Articular chondrocyte of knee joint (primary cell): ENCODE results near the gene TRAPPC4. TPM values are rescaled to one million over a fixed set of nuclear protein-coding genes. Genes with fewer than 3 reads are reported as not detected.

Source experiments
- small RNA-seq: library from RNA; depleted of rRNA; stranded (forward); fragments of <200 nt; gene quantifications from one replicate; pipeline ENCODE3, GENCODE V24; 2012
- total RNA-seq: library from RNA; depleted of rRNA; stranded (reverse); fragments of >200 nt; gene quantifications from 2 replicates; pipeline ENCODE4 v1.2.3, GENCODE V29; 2012

TRAPPC4 gene, protein sequence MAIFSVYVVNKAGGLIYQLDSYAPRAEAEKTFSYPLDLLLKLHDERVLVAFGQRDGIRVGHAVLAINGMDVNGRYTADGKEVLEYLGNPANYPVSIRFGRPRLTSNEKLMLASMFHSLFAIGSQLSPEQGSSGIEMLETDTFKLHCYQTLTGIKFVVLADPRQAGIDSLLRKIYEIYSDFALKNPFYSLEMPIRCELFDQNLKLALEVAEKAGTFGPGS
- total RNA-seq, result 33.6 and 56.3 TPM in 2 replicates

DNA sequence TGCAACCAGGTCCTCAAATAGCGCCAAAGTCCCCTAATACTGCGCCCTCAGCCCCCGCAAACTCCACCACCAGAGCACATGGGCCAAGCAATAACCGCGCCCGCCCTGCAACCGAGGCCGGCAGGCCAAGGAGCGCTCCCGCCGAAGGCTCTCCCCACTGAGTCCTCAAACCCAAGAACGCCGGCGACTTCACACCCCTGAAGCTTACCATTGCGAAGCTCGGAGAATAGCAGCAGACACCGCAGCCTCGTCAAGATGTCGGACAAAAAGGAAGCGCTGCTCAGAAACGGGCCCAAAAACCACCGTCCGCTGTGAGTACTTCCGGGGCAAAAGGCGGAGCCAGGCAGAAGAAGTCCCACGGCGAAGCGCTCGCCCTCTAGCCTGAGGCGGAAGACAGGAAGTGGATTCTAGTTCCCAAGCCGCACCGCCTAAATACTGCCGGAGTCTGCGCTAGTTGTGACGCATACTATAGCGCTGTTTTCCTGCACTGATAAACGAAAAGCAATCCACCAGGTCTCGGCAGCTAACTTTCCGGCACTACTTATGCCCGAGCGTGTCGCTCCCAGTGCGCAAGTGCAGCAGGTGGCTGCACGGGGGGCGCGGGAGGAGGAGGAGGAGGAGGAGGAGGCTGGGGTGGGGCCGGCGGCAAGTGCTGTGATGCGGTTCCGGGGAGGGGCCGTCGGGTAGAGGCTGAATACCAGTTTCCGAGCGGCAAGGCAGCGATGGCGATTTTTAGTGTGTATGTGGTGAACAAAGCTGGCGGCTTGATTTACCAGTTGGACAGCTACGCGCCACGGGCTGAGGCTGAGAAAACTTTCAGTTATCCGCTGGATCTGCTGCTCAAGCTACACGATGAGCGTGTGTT, at the start of gene TRAPPC4, which contains the start of gene RPS25:
Gene TRAPPC4 (plus strand): TSS at position 693 of the 865 bp plus-strand sequence. CDS start 30 bp downstream, at position 723.
Gene RPS25 (minus strand): TSS at position 270 of the 865 bp plus-strand sequence. CDS start 59 bp downstream, at position 211.

DNA sequence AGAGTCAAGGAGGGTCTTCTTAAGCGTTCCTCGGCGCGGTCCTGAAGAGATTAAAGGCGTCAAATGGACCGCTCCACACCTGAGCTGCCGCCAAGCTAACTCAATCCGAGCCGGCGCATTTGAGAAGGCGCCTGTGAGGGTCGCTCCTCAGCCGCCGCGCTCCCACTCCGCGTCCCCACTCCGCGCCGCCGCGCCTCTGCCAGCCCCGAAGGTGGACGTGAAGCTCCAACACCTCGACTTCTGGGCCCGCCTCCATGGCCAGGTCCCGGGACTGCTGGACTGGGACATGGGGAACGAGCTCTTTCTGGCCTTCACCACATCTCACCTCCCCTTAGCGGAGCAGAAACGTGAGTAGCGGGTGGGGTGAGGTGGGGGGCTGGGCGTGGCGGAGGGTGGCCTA, 46.9 kb upstream of the TRAPPC4 start, which contains the start of gene FOXR1:
Gene FOXR1 (plus strand): TSS at position 116 of the 400 bp plus-strand sequence. CDS start 171 bp downstream, at position 287.

DNA sequence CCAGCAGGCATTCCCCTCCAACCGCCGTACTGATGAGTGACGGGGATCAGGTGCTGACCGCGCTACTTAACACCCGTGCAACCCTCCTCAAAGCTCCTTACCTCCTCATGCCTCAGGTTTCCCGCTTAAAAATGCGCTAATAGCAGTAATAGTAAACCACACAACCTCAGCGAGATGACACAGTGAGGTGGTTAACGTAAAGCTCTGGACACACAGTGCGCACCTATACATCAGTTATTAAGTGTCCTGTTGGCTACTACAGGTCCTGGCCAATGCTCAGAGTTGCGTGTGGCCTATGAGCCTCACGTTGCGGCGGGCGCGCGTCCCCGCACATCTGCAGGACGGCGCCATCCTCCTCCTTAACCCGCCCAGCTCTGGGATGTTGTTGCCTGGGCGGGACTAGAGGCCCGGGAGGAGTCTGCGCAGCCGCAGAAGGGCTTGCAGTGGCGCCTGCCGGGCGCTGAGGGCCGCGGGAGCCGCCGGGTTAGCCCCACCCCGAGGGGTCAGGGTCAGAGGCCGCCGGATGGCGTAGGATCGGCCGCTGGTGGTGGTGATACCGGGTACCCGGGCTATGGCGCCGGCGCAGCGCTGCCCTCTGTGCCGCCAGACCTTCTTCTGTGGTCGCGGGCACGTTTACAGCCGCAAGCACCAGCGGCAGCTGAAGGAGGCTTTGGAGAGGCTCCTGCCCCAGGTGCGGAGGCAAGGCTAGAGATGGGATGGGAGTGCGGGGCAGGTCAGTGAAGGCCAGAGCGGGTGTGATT, 20.8 kb upstream of the TRAPPC4 start, which contains the start of gene CENATAC:
Gene CENATAC (plus strand): TSS at position 512 of the 761 bp plus-strand sequence. CDS start 60 bp downstream, at position 572.

DNA sequence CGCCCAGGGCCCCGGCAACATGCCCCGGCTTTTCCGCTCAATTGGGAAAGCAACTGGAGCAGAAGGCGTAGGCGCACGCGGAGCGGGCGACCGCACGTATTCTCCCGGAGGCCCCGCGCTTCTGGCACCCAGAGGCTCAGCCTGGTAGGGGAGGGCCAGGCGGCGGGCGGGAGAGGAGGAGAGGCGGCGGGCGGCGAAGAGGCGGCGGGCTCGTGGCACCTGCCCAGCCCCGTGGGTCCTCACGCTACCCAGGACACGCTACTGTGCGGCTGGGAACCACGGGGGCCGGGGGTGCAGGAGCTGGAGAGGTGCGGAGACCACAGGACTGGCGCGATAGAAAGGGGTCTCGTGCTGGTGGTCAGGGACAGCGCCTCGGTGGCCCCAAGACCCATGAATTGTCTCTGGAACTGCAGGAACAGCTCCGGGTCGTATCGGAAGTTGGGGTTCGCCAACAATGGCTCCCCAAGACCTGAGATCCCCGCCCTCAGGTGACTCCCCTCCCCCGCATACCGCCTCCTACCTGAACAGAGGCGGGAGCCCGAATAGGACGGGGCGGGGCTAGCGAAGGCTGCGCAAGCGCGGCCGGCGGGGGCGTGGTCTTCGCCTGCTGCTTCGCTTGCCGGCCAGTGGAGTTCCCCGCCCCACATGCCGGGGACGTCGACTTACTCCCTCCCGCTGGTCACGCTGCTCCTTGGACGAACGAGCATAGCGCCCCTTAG, 11.9 kb downstream of the TRAPPC4 start, which contains the start of gene SLC37A4:
Gene SLC37A4 (minus strand): TSS at position 549 of the 719 bp plus-strand sequence.

DNA sequence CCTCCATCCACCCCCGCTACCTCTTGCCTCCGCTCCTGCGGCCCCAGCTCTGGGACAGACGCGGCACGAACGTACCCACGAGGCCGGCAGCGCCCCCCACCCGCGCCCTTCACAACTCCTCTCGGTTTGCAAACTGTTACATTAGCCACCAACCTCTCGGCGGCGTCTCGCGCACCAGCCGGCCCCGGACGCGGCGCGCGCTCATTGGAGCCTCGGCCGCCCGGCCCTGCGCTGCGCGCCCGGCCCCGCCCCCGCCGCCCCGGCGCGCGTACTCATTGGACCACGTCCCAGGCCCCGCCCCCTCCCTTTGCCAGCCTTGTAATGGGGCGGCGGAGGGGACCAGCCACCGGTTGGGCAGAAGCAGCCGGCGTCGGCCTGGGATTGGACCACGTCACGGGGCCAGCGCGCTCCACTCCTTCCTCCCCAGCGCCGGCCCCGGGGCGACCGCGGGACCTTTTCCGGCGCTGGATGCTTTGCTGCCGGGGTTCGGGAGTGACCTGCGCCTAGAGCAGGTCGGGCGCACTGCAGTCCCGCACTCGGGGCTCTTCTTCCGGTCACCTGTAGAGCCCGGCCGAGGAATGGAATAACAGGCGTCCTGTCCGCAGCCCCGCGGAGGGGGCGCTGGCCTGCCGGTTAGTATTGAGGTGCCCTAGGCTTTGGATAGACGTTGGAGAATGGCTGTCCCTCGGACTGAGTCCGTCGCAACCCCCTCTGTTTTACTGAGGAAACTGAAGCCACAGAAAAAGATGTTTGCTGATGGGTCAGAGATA, 38.6 kb downstream of the TRAPPC4 start, which contains the start of gene HYOU1:
Gene HYOU1 (minus strand): TSS at position 206 of the 770 bp plus-strand sequence. CDS start 1,045 bp downstream, outside the sequence.

DNA sequence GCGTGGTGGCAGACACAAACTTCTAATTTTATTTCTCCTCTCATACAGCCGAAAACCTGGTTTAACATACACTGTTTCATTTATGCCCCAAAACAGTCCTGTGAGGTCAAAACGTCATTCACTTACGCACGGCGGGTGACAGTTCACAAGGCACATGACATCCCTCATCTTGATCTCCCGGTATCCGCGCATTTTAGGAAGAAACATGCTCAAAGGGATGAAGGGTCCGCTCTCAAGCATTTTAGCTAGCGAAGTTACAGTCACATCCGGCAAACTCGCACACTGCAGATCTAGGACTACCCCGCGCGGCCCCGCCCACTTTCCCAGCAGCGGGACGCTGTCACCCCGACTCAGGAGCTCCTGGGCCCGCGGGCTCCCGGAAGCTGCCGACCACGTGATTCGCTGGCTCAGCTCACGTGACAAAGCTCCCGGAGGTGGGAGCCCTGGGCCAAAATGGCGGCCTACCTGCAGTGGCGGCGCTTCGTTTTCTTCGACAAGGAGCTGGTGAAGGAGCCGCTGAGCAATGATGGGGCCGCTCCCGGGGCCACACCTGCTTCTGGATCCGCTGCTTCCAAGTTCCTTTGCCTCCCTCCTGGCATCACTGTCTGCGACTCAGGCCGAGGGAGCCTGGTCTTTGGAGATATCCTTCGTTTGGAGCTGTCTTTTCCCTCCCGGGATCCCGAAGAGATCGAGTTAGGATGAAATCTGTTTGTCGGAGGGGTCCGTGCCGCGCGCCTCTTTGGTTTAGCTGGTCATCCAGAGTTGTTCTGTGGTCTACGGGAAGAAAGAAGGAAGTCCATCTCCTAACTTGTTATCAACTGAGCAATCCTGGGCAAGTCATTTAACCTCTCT, 49.0 kb downstream of the TRAPPC4 start, which contains the start of gene VPS11:
Gene VPS11 (plus strand): TSS at position 448 of the 852 bp plus-strand sequence. CDS start 6 bp downstream, at position 454.

Small RNA genes lying within 50 kb of the gene (small RNA-seq; reads per million reads assigned to genes)
- gene AP003392.2, result not detected
- not detected for gene RF00017
- gene RF00019, result not detected

Other genes with a start within 250 kb of the TRAPPC4 start
- gene DDX6, start 227.6 kb upstream of the TRAPPC4 start, total RNA-seq, result 153 and 194 TPM in 2 replicates
- under 0.01 TPM in 1 of 2 replicates, not detected in the other for gene CXCR5, start 134.9 kb upstream of the TRAPPC4 start, total RNA-seq
- 17.3 and 27.6 TPM in 2 replicates for gene BCL9L, start 92.8 kb upstream of the TRAPPC4 start, total RNA-seq
- gene UPK2, start 62.5 kb upstream of the TRAPPC4 start, total RNA-seq, result 0.22 TPM in 1 of 2 replicates, not detected in the other
- not detected in 2 replicates for gene FOXR1, start 47.0 kb upstream of the TRAPPC4 start, total RNA-seq
- 34.0 and 46.0 TPM in 2 replicates for gene CENATAC, start 20.6 kb upstream of the TRAPPC4 start, total RNA-seq
- 1,431 and 2,715 TPM in 2 replicates for gene RPS25, start 423 bp upstream of the TRAPPC4 start, total RNA-seq
- gene SLC37A4, start 12.1 kb downstream of the TRAPPC4 start, total RNA-seq, result 8.6 and 12.5 TPM in 2 replicates
- 89.5 and 89.6 TPM in 2 replicates for gene HYOU1, start 38.4 kb downstream of the TRAPPC4 start, total RNA-seq
- 30.3 and 36.4 TPM in 2 replicates for gene VPS11, start 49.1 kb downstream of the TRAPPC4 start, total RNA-seq
- gene HMBS, start 66.1 kb downstream of the TRAPPC4 start, total RNA-seq, result 5.5 and 8.8 TPM in 2 replicates
- 18.8 and 20.5 TPM in 2 replicates for gene DPAGT1, start 83.1 kb downstream of the TRAPPC4 start, total RNA-seq
- gene C2CD2L, start 88.6 kb downstream of the TRAPPC4 start, total RNA-seq, result 2.6 and 3.3 TPM in 2 replicates
- gene HINFP, start 102.8 kb downstream of the TRAPPC4 start, total RNA-seq, result 15.0 and 16.5 TPM in 2 replicates
- gene ABCG4, start 130.3 kb downstream of the TRAPPC4 start, total RNA-seq, result 0.13 and 0.22 TPM in 2 replicates
- 21.7 and 23.2 TPM in 2 replicates for gene NLRX1, start 150.0 kb downstream of the TRAPPC4 start, total RNA-seq
- 0.22 and 0.26 TPM in 2 replicates for gene NHERF4, start 166.7 kb downstream of the TRAPPC4 start, total RNA-seq
- 8.8 and 11.6 TPM in 2 replicates for gene CBL, start 187.6 kb downstream of the TRAPPC4 start, total RNA-seq